H9 (cell line): ENCODE measurements around the gene APBA2. TPM values are rescaled to one million over a fixed set of nuclear protein-coding genes. Genes with fewer than 3 reads are reported as not detected.

Experiments used
- DNase-seq: peaks from one replicate; pipeline ENCODE4 v3.0.0-alpha.2; 2017
- H2AFZ ChIP-seq: one replicate; pipeline ENCODE4 v1.6.1; 2013; ENCODE audit warnings: mild to moderate bottlenecking, low read length, control low read depth, moderate library complexity
- H2AK5ac ChIP-seq: 2 replicates; pipeline ENCODE4 v1.6.1; 2013; ENCODE audit warnings: low read length, control low read depth, mixed read lengths; ENCODE audit not compliant: insufficient read length
- H2BK120ac ChIP-seq: one replicate; pipeline ENCODE4 v1.6.1; 2013; ENCODE audit warnings: low read depth, mild to moderate bottlenecking, low read length, control low read depth, inconsistent platforms; ENCODE audit not compliant: poor library complexity, severe bottlenecking
- H2BK12ac ChIP-seq: 2 replicates; pipeline ENCODE4 v1.6.1; 2013; ENCODE audit warnings: low read length, control low read depth, mixed read lengths, low read depth; ENCODE audit not compliant: insufficient read length
- H2BK15ac ChIP-seq: 2 replicates; pipeline ENCODE4 v1.6.1; 2013; ENCODE audit warnings: low read depth, low read length, control low read depth
- H2BK20ac ChIP-seq: one replicate; pipeline ENCODE4 v1.6.1; 2013; ENCODE audit warnings: low read depth, mild to moderate bottlenecking, low read length, control low read depth, inconsistent platforms; ENCODE audit not compliant: poor library complexity, severe bottlenecking
- H2BK5ac ChIP-seq: 2 replicates; pipeline ENCODE4 v1.6.1; 2013; ENCODE audit warnings: low read length, control low read depth, mixed read lengths; ENCODE audit not compliant: insufficient read length
- H3K14ac ChIP-seq: 2 replicates; pipeline ENCODE4 v1.6.1; 2013; ENCODE audit warnings: low read length, control low read depth; ENCODE audit not compliant: insufficient read depth
- H3K18ac ChIP-seq: 2 replicates; pipeline ENCODE4 v1.6.1; 2013; ENCODE audit warnings: low read depth, mild to moderate bottlenecking, mixed read lengths, low read length, control low read depth; ENCODE audit not compliant: insufficient read length
- H3K23ac ChIP-seq: 2 replicates; pipeline ENCODE4 v1.6.1; 2013; ENCODE audit warnings: low read length, control low read depth, mixed read lengths, low read depth; ENCODE audit not compliant: insufficient read length
- H3K23me2 ChIP-seq: 2 replicates; pipeline ENCODE4 v1.6.1; 2013; ENCODE audit warnings: low read depth, mild to moderate bottlenecking, mixed read lengths, low read length, control low read depth; ENCODE audit not compliant: insufficient read length, poor library complexity, severe bottlenecking
- H3K27ac ChIP-seq: 2 replicates; pipeline ENCODE4 v1.5.1; 2013; ENCODE audit warnings: low read length, control low read depth, mixed read lengths, low read depth; ENCODE audit not compliant: insufficient read length
- H3K27me3 ChIP-seq: 2 replicates; pipeline ENCODE4 v1.6.1; 2013; ENCODE audit warnings: low read length, control low read depth, inconsistent platforms; ENCODE audit not compliant: insufficient read depth
- H3K4ac ChIP-seq: 2 replicates; pipeline ENCODE4 v1.6.1; 2013; ENCODE audit warnings: low read depth, mild to moderate bottlenecking, control low read depth, inconsistent platforms, low read length, moderate library complexity
- H3K4me1 ChIP-seq: 2 replicates; pipeline ENCODE4 v1.6.1; 2013; ENCODE audit warnings: low read length, control low read depth, inconsistent platforms; ENCODE audit not compliant: insufficient read depth
- H3K4me2 ChIP-seq: 2 replicates; pipeline ENCODE4 v1.6.1; 2013; ENCODE audit warnings: low read length, control low read depth, mixed read lengths; ENCODE audit not compliant: insufficient read length, insufficient read depth
- H3K56ac ChIP-seq: 2 replicates; pipeline ENCODE4 v1.6.1; 2013; ENCODE audit warnings: low read depth, mild to moderate bottlenecking, mixed read lengths, low read length, control low read depth; ENCODE audit not compliant: insufficient read length
- H3K79me1 ChIP-seq: 2 replicates; pipeline ENCODE4 v1.6.1; 2013; ENCODE audit warnings: low read depth, mild to moderate bottlenecking, moderate library complexity, low read length, control low read depth, inconsistent platforms; ENCODE audit not compliant: insufficient read depth, poor library complexity, severe bottlenecking
- H3K79me2 ChIP-seq: 2 replicates; pipeline ENCODE4 v1.6.1; 2013; ENCODE audit warnings: low read length, control low read depth, inconsistent platforms; ENCODE audit not compliant: insufficient read depth
- H3K9ac ChIP-seq: 2 replicates; pipeline ENCODE4 v1.6.1; 2013; ENCODE audit warnings: low read length, control low read depth, mixed read lengths; ENCODE audit not compliant: insufficient read length; ENCODE audit errors: extremely low read depth
- H3K9me3 ChIP-seq: one replicate; pipeline ENCODE4 v1.6.1; 2013; ENCODE audit warnings: low read depth, low read length, inconsistent platforms; ENCODE audit not compliant: control insufficient read depth
- H3T11ph ChIP-seq: one replicate; pipeline ENCODE4 v1.6.1; 2013; ENCODE audit warnings: mild to moderate bottlenecking, low read length, control low read depth, inconsistent platforms
- H4K20me1 ChIP-seq: one replicate; pipeline ENCODE4 v1.6.1; 2013; ENCODE audit not compliant: control insufficient read depth, insufficient read length, insufficient read depth
- H4K5ac ChIP-seq: 2 replicates; pipeline ENCODE4 v1.6.1; 2013; ENCODE audit warnings: low read depth, mild to moderate bottlenecking, mixed read lengths, low read length, control low read depth; ENCODE audit not compliant: insufficient read length
- H4K8ac ChIP-seq: replicated peaks from 2 replicates; pipeline ENCODE4 v1.6.1; 2013; ENCODE audit warnings: low read length, control low read depth, mixed read lengths, low read depth; ENCODE audit not compliant: insufficient read length
- H4K91ac ChIP-seq: 2 replicates; pipeline ENCODE4 v1.6.1; 2013; ENCODE audit warnings: low read depth, mild to moderate bottlenecking, moderate library complexity, mixed read lengths, low read length, control low read depth; ENCODE audit not compliant: insufficient read length
- H3K27ac Mint-ChIP-seq, 3 experiments: 2 replicates in 2 of 3; 3 replicates in 1 of 3; pipeline ENCODE4 v1.8.0; 2020 to 2021; ENCODE audit warnings: mixed read lengths in 3 of 3, mild to moderate bottlenecking in 1 of 3, moderate library complexity in 1 of 3
- H3K27me3 Mint-ChIP-seq: 2 replicates; pipeline ENCODE4 v1.8.0; 2021; ENCODE audit warnings: low read depth, mild to moderate bottlenecking, moderate library complexity, mixed read lengths
- H3K36me3 Mint-ChIP-seq, 3 experiments: 2 replicates in 2 of 3; 3 replicates in 1 of 3; pipeline ENCODE4 v1.8.0; 2020 to 2021; ENCODE audit warnings: low read depth in 3 of 3, mixed read lengths in 3 of 3; ENCODE audit not compliant: insufficient read depth in 1 of 3
- H3K4me1 Mint-ChIP-seq, 2 experiments: 2 replicates each; pipeline ENCODE4 v1.8.0; 2020; ENCODE audit warnings: mixed read lengths in 2 of 2
- H3K4me3 Mint-ChIP-seq, 2 experiments: 2 replicates in 1 of 2; 3 replicates in 1 of 2; pipeline ENCODE4 v1.8.0; 2020 to 2021; ENCODE audit warnings: mild to moderate bottlenecking in 2 of 2, mixed read lengths in 2 of 2, moderate library complexity in 1 of 2
- H3K9me3 Mint-ChIP-seq, 2 experiments: 2 replicates in 1 of 2; 3 replicates in 1 of 2; pipeline ENCODE4 v1.8.0; 2020; ENCODE audit warnings: mild to moderate bottlenecking in 2 of 2, mixed read lengths in 2 of 2, moderate library complexity in 1 of 2
- CTCF ChIP-seq: fragments of 200-600 bp; sonication (generic); conservative IDR thresholded peaks from 3 replicates; pipeline ENCODE4 v1.8.0; 2021; ENCODE audit warnings: antibody characterized with exemption, mild to moderate bottlenecking
- WGBS: extraction: QIAGEN DNeasy Blood & Tissue Kit; methylation state at CpG from one replicate; pipeline ENCODE4 v1.1.7; 2013; ENCODE audit warnings: missing lambda C conversion rate, low lambda C conversion rate, mixed read lengths; ENCODE audit not compliant: insufficient read length; ENCODE audit errors: extremely low coverage; 5-methylcytosine and 5-hydroxymethylcytosine counted together
- total RNA-seq: library from RNA; stranded (reverse); gene quantifications from 2 replicates; pipeline ENCODE4 v1.2.1, GENCODE V29; 2021

The APBA2 gene
- total RNA-seq, 1 experiment from 2014 or later, result 14.3 TPM

- H3K27me3 Mint-ChIP-seq, result no peaks in the 10 kb centered on the region
- no peak overlapping the region for H4K91ac ChIP-seq
- no peak overlapping the region for H3K18ac ChIP-seq
- no peaks in the 10 kb centered on the region for H3K79me1 ChIP-seq
- no peak overlapping the region for H3K4me3 Mint-ChIP-seq
- H2BK5ac ChIP-seq, result no peak overlapping the region
- H3K4me2 ChIP-seq, result no peak overlapping the region
- no peak overlapping the region for H2BK20ac ChIP-seq
- H3K23me2 ChIP-seq, result no peaks in the 10 kb centered on the region
- no peaks in the 10 kb centered on the region for H3K9me3 ChIP-seq
- no peaks in the 10 kb centered on the region for H3K9me3 Mint-ChIP-seq
- no peak overlapping the region for H2BK12ac ChIP-seq
- WGBS, result no CpG with 5 or more reads among the region's 9 CpGs
- no peaks in the 10 kb centered on the region for H4K20me1 ChIP-seq
- DNase-seq, result no peak
- H4K8ac ChIP-seq, result no peak overlapping the region
- H3K4me1 ChIP-seq, result peaks cover 5% of the 10 kb centered on the region; the same call in 1 of the 2 replicates
- peaks cover 21 to 24% of the 10 kb centered on the region in 2 experiments for H3K4me1 Mint-ChIP-seq
- H3K27ac Mint-ChIP-seq, result 0 out of 7 replicates have a peak overlapping the region, but pooled peaks of 1 of the 3 experiments have one; percentile 57
- no peak overlapping the region for H3K23ac ChIP-seq
- H3K14ac ChIP-seq, result no peak overlapping the region
- no peaks in the 10 kb centered on the region for H3K79me2 ChIP-seq
- no peak overlapping the region for H2BK120ac ChIP-seq
- no peak overlapping the region for H3K27ac ChIP-seq
- H4K5ac ChIP-seq, result no peak overlapping the region
- H3T11ph ChIP-seq, result no peak overlapping the region
- H3K9ac ChIP-seq, result no peak overlapping the region
- no peaks in the 10 kb centered on the region for H3K27me3 ChIP-seq
- no peaks in the 10 kb centered on the region; a peak in 2 of 7 replicates for H3K36me3 Mint-ChIP-seq
- no peak overlapping the region for H2BK15ac ChIP-seq
- no peak overlapping the region for H3K56ac ChIP-seq
- no peak for TF ChIP-seq CTCF
- no peak overlapping the region for H3K4ac ChIP-seq
- H2AFZ ChIP-seq, result no peak overlapping the region
- no peak overlapping the region for H2AK5ac ChIP-seq
Measured at GRCh38 chr15:29123991-29124390, 238.2 kb downstream of the APBA2 start.
